Naive thymus-derived CD4-positive, alpha-beta T cell (primary cell): ENCODE measurements around the gene CENPA. TPM values are rescaled to one million over a fixed set of nuclear protein-coding genes. Genes with fewer than 3 reads are reported as not detected.
"Not testable (repeated sequence)": the region's sequence is repeated elsewhere in the genome, so short reads cannot be mapped to it uniquely, and the experiment has no call there.

Experiments
- ATAC-seq: fragments of 150-1000 bp; cut with Tn5 transposase; 2 replicates; pipeline ENCODE4 v1.10.0; 2021; ENCODE audit warnings: mild to moderate bottlenecking, moderate library complexity
- CTCF ChIA-PET: fragments of 350-600 bp; sonication (Branson Sonifier 250); formaldehyde crosslinking; loops from one replicate; lab custom pipeline; 2021; ENCODE audit warnings: antibody characterized with exemption; lab: Charles Lee
- POLR2A ChIA-PET: fragments of 350-600 bp; sonication (Branson Sonifier 250); formaldehyde crosslinking; loops from one replicate; lab custom pipeline; 2021; ENCODE audit warnings: antibody characterized with exemption, inconsistent platforms; lab: Charles Lee
- DNase-seq, 9 donors: peaks; one replicate each; pipeline versions ENCODE4 v3.0.0 to v3.0.0-alpha.2; 2020 to 2022; ENCODE audit warnings: mixed read lengths in 1 of 9
- H3K27ac ChIP-seq: one replicate; pipeline ENCODE4 v1.7.0; 2013; ENCODE audit warnings: mild to moderate bottlenecking, low read depth, low read length, moderate library complexity
- H3K27me3 ChIP-seq, 2 donors: one replicate each; pipeline ENCODE4 v1.7.0; 2013; ENCODE audit warnings: low read length in 2 of 2, mild to moderate bottlenecking in 2 of 2, moderate library complexity in 2 of 2; ENCODE audit not compliant: control insufficient read depth in 2 of 2, insufficient read depth in 2 of 2
- H3K36me3 ChIP-seq, 3 experiments: 1 replicate in 2 of 3; 2 replicates in 1 of 3; pipeline ENCODE4 v1.7.0; 2013; ENCODE audit warnings: low read length in 3 of 3, mild to moderate bottlenecking in 3 of 3, moderate library complexity in 1 of 3; ENCODE audit not compliant: insufficient read depth in 3 of 3, control insufficient read depth in 2 of 3
- H3K4me1 ChIP-seq, 2 donors: one replicate each; pipeline ENCODE4 v1.7.0; 2013; ENCODE audit warnings: low read length in 2 of 2, mild to moderate bottlenecking in 2 of 2, moderate library complexity in 1 of 2; ENCODE audit not compliant: control insufficient read depth in 2 of 2, insufficient read depth in 2 of 2
- H3K4me3 ChIP-seq: 2 replicates; pipeline ENCODE4 v1.7.0; 2013; ENCODE audit warnings: mild to moderate bottlenecking, low read length
- H3K9me3 ChIP-seq, 3 experiments: 1 replicate in 2 of 3; 2 replicates in 1 of 3; pipeline ENCODE4 v1.7.0; 2013; ENCODE audit warnings: low read length in 3 of 3; ENCODE audit not compliant: control insufficient read depth in 2 of 3
- H3K27ac Mint-ChIP-seq, 9 donors: one replicate each; pipeline ENCODE4 v1.8.0; 2020 to 2022; ENCODE audit warnings: mixed read lengths in 9 of 9, mild to moderate bottlenecking in 8 of 9, moderate library complexity in 5 of 9, inconsistent platforms in 2 of 9
- H3K27me3 Mint-ChIP-seq, 5 donors: one replicate each; pipeline ENCODE4 v1.8.0; 2021 to 2022; ENCODE audit warnings: mixed read lengths in 5 of 5, mild to moderate bottlenecking in 1 of 5
- H3K36me3 Mint-ChIP-seq, 5 donors: one replicate each; pipeline ENCODE4 v1.8.0; 2020 to 2022; ENCODE audit warnings: mixed read lengths in 5 of 5, mild to moderate bottlenecking in 3 of 5, inconsistent platforms in 1 of 5
- H3K4me1 Mint-ChIP-seq, 7 donors: one replicate each; pipeline ENCODE4 v1.8.0; 2020 to 2022; ENCODE audit warnings: mixed read lengths in 7 of 7, mild to moderate bottlenecking in 3 of 7, inconsistent platforms in 1 of 7
- H3K4me3 Mint-ChIP-seq, 10 donors: one replicate each; pipeline ENCODE4 v1.8.0; 2020 to 2022; ENCODE audit warnings: mild to moderate bottlenecking in 10 of 10, mixed read lengths in 10 of 10, moderate library complexity in 6 of 10, inconsistent platforms in 2 of 10
- H3K9me3 Mint-ChIP-seq, 11 donors: one replicate each; pipeline ENCODE4 v1.8.0; 2020 to 2022; ENCODE audit warnings: mixed read lengths in 11 of 11, mild to moderate bottlenecking in 4 of 11, inconsistent platforms in 1 of 11, moderate library complexity in 1 of 11
- intact Hi-C, 2 donors: fragments of 100-400 bp; cut with micrococcal nuclease; formaldehyde crosslinking; loops; one replicate each; pipeline ENCODE4 v1.15.1; 2023
- polyA plus RNA-seq, 2 donors: library from polyadenylated mRNA; unstranded; fragments of 300-500 nt; fragmentation: Illumina TruSeq; gene quantifications; one replicate each; pipeline ENCODE4 v1.2.3, GENCODE V29; 2021
- total RNA-seq, 6 experiments: library from RNA in 5 of 6; stranded (reverse) in 5 of 6; gene quantifications; 1 replicate in 5 of 6; 2 replicates in 1 of 6; pipeline ENCODE4 v1.2.3 and lab custom pipeline; 2021 to 2026

Gene CENPA
- total and polyA plus RNA-seq, 7 experiments from 2014 or later: 0.37 to 25.6 (median 0.73) TPM; not detected in 4

GRCh38 chr2:26792720-26793119 lies 6.9 kb downstream of the CENPA start:
- DNase-seq (no peak), ATAC-seq (no peak)
- no peak overlapping the region for H3K4me3 Mint-ChIP-seq
- no peaks in the 10 kb centered on the region for H3K9me3 ChIP-seq
- H3K27me3 ChIP-seq: no peaks in the 10 kb centered on the region
- no peak overlapping the region for H3K27ac Mint-ChIP-seq
- H3K4me1 ChIP-seq: no peaks in the 10 kb centered on the region
- no peak overlapping the region for H3K4me3 ChIP-seq
- no peaks in the 10 kb centered on the region for H3K36me3 ChIP-seq
- peaks cover 0 to 26% (median 16%) of the 10 kb centered on the region in 5 donors for H3K27me3 Mint-ChIP-seq
- no peak overlapping the region for H3K27ac ChIP-seq
- CTCF ChIA-PET: no interaction called here
- POLR2A ChIA-PET: interaction anchor here (0.6 kb wide), 1 partner anchor 11 kb away, joined by 3 read pairs; no protein-coding TSS in a partner anchor
- H3K36me3 Mint-ChIP-seq: peaks cover 0 to 46% (median 0%) of the 10 kb centered on the region in 5 donors
- peaks cover 0 to 21% (median 0%) of the 10 kb centered on the region in 7 donors for H3K4me1 Mint-ChIP-seq
- intact Hi-C loops: no loop called here
- peaks cover 0 to 8% (median 0%) of the 10 kb centered on the region in 11 donors for H3K9me3 Mint-ChIP-seq

DNA sequence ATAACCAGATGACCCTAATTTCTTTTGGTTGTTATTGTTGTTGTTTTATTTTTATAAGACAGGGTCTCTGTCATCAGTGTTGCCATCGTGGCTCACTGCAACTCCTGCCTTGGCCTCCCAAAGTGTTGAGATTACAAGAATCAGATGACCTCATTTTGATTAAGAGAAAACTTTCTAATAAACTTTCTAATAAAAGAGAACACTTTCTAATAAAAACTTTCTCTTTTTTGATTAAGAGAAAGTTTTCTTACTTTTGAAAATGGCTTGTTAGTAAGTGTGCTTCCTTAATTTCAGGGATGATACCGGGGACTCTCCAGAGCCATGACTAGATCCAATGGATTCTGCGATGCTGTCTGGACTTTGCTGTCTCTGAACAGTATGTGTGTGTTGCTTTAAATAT lies 7.7 kb downstream of the CENPA start:
- ATAC-seq: no peak
- H3K36me3 Mint-ChIP-seq: peaks cover 0 to 44% (median 0%) of the 10 kb centered on the region in 5 donors
- no peak overlapping the region for H3K27ac ChIP-seq
- H3K27me3 ChIP-seq: no peaks in the 10 kb centered on the region
- H3K4me1 Mint-ChIP-seq: peaks cover 0 to 13% (median 0%) of the 10 kb centered on the region in 7 donors
- no peak for DNase-seq
- CTCF ChIA-PET: no interaction called here
- no peak overlapping the region for H3K4me3 ChIP-seq
- H3K4me3 Mint-ChIP-seq: no peak overlapping the region
- POLR2A ChIA-PET: no interaction called here
- H3K36me3 ChIP-seq: no peaks in the 10 kb centered on the region
- H3K9me3 Mint-ChIP-seq: peaks cover 0 to 8% (median 0%) of the 10 kb centered on the region in 11 donors
- peaks cover 0 to 18% (median 8%) of the 10 kb centered on the region in 5 donors for H3K27me3 Mint-ChIP-seq
- intact Hi-C loops: no loop called here
- no peak overlapping the region for H3K27ac Mint-ChIP-seq
- no peaks in the 10 kb centered on the region for H3K9me3 ChIP-seq
- H3K4me1 ChIP-seq: no peaks in the 10 kb centered on the region

DNA sequence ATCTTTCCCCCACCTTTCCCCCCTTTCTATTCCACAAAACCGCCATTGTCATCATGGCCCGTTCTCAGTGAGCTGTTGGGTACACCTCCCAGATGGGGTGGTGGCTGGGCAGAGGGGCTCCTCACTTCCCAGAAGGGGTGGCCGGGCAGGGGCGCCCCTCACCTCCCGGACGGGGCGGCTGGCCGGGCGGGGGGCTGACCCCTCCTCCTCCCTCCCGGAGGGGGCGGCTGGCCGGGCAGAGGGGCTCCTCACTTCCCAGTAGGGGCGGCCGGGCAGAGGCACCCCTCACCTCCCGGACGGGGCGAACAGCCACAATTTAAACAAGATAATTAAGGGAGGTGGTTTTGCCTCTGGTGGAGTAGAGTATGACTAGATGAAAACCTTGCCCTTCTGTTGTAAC lies 9.3 kb downstream of the CENPA start:
- H3K27me3 ChIP-seq, H3K4me3 Mint-ChIP-seq, H3K27ac Mint-ChIP-seq, H3K9me3 ChIP-seq, DNase-seq, ATAC-seq, H3K9me3 Mint-ChIP-seq, H3K27ac ChIP-seq, H3K27me3 Mint-ChIP-seq, intact Hi-C loops, H3K36me3 ChIP-seq, CTCF ChIA-PET, H3K4me3 ChIP-seq, H3K4me1 Mint-ChIP-seq, POLR2A ChIA-PET, H3K4me1 ChIP-seq: not testable (repeated sequence)
- peaks cover 0 to 31% (median 0%) of the 10 kb centered on the region in 5 donors for H3K36me3 Mint-ChIP-seq

- no peak overlapping the region for H3K4me3 Mint-ChIP-seq
- DNase-seq: no peak
- H3K9me3 ChIP-seq: no peaks in the 10 kb centered on the region
- H3K27ac Mint-ChIP-seq: no peak overlapping the region
- ChIA-PET CTCF (interaction anchor here (0.6 kb wide), 1 partner anchor 1457 kb away, joined by 5 read pairs; no protein-coding TSS in a partner anchor), POLR2A (no interaction called here)
- no peaks in the 10 kb centered on the region for H3K4me1 Mint-ChIP-seq
- no peaks in the 10 kb centered on the region for H3K4me1 ChIP-seq
- ATAC-seq: no peak
- H3K27me3 Mint-ChIP-seq: no peaks in the 10 kb centered on the region
- intact Hi-C loops: no loop called here
- no peak overlapping the region for H3K4me3 ChIP-seq
- no peak overlapping the region for H3K27ac ChIP-seq
- H3K36me3 ChIP-seq: no peaks in the 10 kb centered on the region
- peaks cover 0 to 12% (median 0%) of the 10 kb centered on the region in 5 donors for H3K36me3 Mint-ChIP-seq
- no peaks in the 10 kb centered on the region for H3K9me3 Mint-ChIP-seq
- no peaks in the 10 kb centered on the region for H3K27me3 ChIP-seq
These were observed 15.5 kb downstream of the CENPA start for GRCh38 chr2:26801328-26801727.

- Histone ChIP-seq H3K4me1 (no peaks in the 10 kb centered on the region), H3K36me3 (no peaks in the 10 kb centered on the region), H3K27ac (no peak overlapping the region), H3K27me3 (no peaks in the 10 kb centered on the region), H3K4me3 (no peak overlapping the region), H3K9me3 (no peaks in the 10 kb centered on the region)
- ATAC-seq (no peak), DNase-seq (no peak)
- no peak overlapping the region for H3K27ac Mint-ChIP-seq
- peaks cover 0 to 3% (median 0%) of the 10 kb centered on the region in 7 donors for H3K4me1 Mint-ChIP-seq
- H3K4me3 Mint-ChIP-seq: no peak overlapping the region
- intact Hi-C loops: no loop called here
- POLR2A ChIA-PET: no interaction called here
- H3K27me3 Mint-ChIP-seq: no peaks in the 10 kb centered on the region
- CTCF ChIA-PET: interaction anchor here (0.6 kb wide), 1 partner anchor 1458 kb away, joined by 5 read pairs; no protein-coding TSS in a partner anchor
- H3K9me3 Mint-ChIP-seq: no peaks in the 10 kb centered on the region
- peaks cover 0 to 12% (median 0%) of the 10 kb centered on the region in 5 donors for H3K36me3 Mint-ChIP-seq
These were observed 15.9 kb downstream of the CENPA start for GRCh38 chr2:26801796-26802195.

GRCh38 chr2:26805241-26805676 lies 19.4 kb downstream of the CENPA start:
- Histone ChIP-seq H3K4me1 (peaks cover 0 to 13% of the 10 kb centered on the region in 2 donors), H3K9me3 (no peaks in the 10 kb centered on the region), H3K27ac (no peak overlapping the region), H3K27me3 (no peaks in the 10 kb centered on the region), H3K36me3 (no peaks in the 10 kb centered on the region), H3K4me3 (no peak overlapping the region)
- ATAC-seq (no peak), DNase-seq (no peak)
- H3K27me3 Mint-ChIP-seq: peaks cover 0 to 4% (median 0%) of the 10 kb centered on the region in 5 donors
- H3K4me3 Mint-ChIP-seq: no peak overlapping the region
- intact Hi-C loops: no loop called here
- H3K4me1 Mint-ChIP-seq: peaks cover 5 to 32% (median 24%) of the 10 kb centered on the region in 7 donors
- peaks cover 0 to 4% (median 0%) of the 10 kb centered on the region in 5 donors for H3K36me3 Mint-ChIP-seq
- no peaks in the 10 kb centered on the region for H3K9me3 Mint-ChIP-seq
- POLR2A ChIA-PET: no interaction called here
- CTCF ChIA-PET: no interaction called here
- H3K27ac Mint-ChIP-seq: no peak overlapping the region
